SK-N-SH treated with all-trans-retinoic acid at 6 μM for 48 hours (cell line): Measurements from ENCODE around the gene USP6NL.

Source experiments
- ATAC-seq: fragments of 200-7000 bp; cut with Tn5 transposase; 3 replicates; pipeline ENCODE4 v1.9.1; 2020; ENCODE audit warnings: mild to moderate bottlenecking, moderate library complexity
- ARNTL ChIP-seq: fragments of 450-650 bp; formaldehyde crosslinking; IDR thresholded peaks from 2 replicates; pipeline ENCODE4 v1.5.0; 2020; ENCODE audit warnings: low read depth, mild to moderate bottlenecking, moderate library complexity, borderline replicate concordance
- BACH2 ChIP-seq: fragments of 250-450 bp; sonication (Bioruptor Pico); IDR thresholded peaks from 2 replicates; pipeline ENCODE4 v1.9.0; 2021; ENCODE audit warnings: mild to moderate bottlenecking, borderline replicate concordance
- CSDC2 ChIP-seq: fragments of 250-450 bp; sonication (Bioruptor Pico); IDR thresholded peaks from 2 replicates; pipeline ENCODE4 v1.5.0; 2020; ENCODE audit warnings: mild to moderate bottlenecking, moderate library complexity
- ESRRG ChIP-seq: fragments of 250-450 bp; sonication (Bioruptor Pico); IDR thresholded peaks from 2 replicates; pipeline ENCODE4 v1.6.1; 2021; ENCODE audit warnings: mild to moderate bottlenecking
- GLIS3 ChIP-seq: fragments of 250-450 bp; sonication (Bioruptor Pico); IDR thresholded peaks from 2 replicates; pipeline ENCODE4 v1.5.0; 2020; ENCODE audit warnings: mild to moderate bottlenecking, moderate library complexity
- ISL1 ChIP-seq: fragments of 250-450 bp; sonication (Bioruptor Pico); IDR thresholded peaks from 2 replicates; pipeline ENCODE4 v2.1.2; 2022; ENCODE audit warnings: mild to moderate bottlenecking, moderate library complexity
- OSR1 ChIP-seq: fragments of 250-450 bp; sonication (Bioruptor Pico); IDR thresholded peaks from 2 replicates; pipeline ENCODE4 v1.8.0; 2022; ENCODE audit warnings: moderate library complexity, mild to moderate bottlenecking, inconsistent platforms
- PPARA ChIP-seq: fragments of 250-450 bp; sonication (Bioruptor Pico); IDR thresholded peaks from 2 replicates; pipeline ENCODE4 v1.5.0; 2020; ENCODE audit warnings: mild to moderate bottlenecking, borderline replicate concordance
- TCF4 ChIP-seq: fragments of 250-450 bp; sonication (Bioruptor Pico); IDR thresholded peaks from 2 replicates; pipeline ENCODE4 v1.8.0; 2021; ENCODE audit warnings: mild to moderate bottlenecking, moderate library complexity, borderline replicate concordance
- TOX ChIP-seq: fragments of 250-450 bp; sonication (Bioruptor Pico); IDR thresholded peaks from 2 replicates; pipeline ENCODE4 v1.8.0; 2021; ENCODE audit warnings: mild to moderate bottlenecking, moderate library complexity, borderline replicate concordance
- ZFP3 ChIP-seq: fragments of 250-450 bp; sonication (Bioruptor Pico); IDR thresholded peaks from 2 replicates; pipeline ENCODE4 v1.5.0; 2020; ENCODE audit warnings: mild to moderate bottlenecking, moderate library complexity
- ZNF565 ChIP-seq: fragments of 450-650 bp; formaldehyde crosslinking; conservative IDR thresholded peaks from 2 replicates; pipeline ENCODE4 v1.5.0; 2020; ENCODE audit warnings: low read depth, mild to moderate bottlenecking, moderate library complexity
- ZNF70 ChIP-seq: fragments of 450-650 bp; formaldehyde crosslinking; IDR thresholded peaks from 2 replicates; pipeline ENCODE4 v1.5.0; 2020; ENCODE audit warnings: mild to moderate bottlenecking, moderate library complexity
- ZNF8 ChIP-seq: fragments of 450-650 bp; formaldehyde crosslinking; IDR thresholded peaks from 2 replicates; pipeline ENCODE4 v1.5.0; 2020; ENCODE audit warnings: mild to moderate bottlenecking, moderate library complexity
- TF ChIP-seq, protein P1 (sequence below): fragments of 250-450 bp; sonication (Bioruptor Pico); IDR thresholded peaks from 2 replicates; pipeline ENCODE4 v1.5.1; 2021; ENCODE audit warnings: mild to moderate bottlenecking, moderate library complexity
- TF ChIP-seq, protein P2 (sequence below): fragments of 250-450 bp; sonication (Bioruptor Pico); IDR thresholded peaks from 2 replicates; pipeline ENCODE4 v1.5.0; 2020; ENCODE audit warnings: mild to moderate bottlenecking, moderate library complexity
- TF ChIP-seq, protein P3 (sequence below): fragments of 250-450 bp; sonication (Bioruptor Pico); IDR thresholded peaks from 2 replicates; pipeline ENCODE4 v1.5.1; 2020; ENCODE audit warnings: low read depth, mild to moderate bottlenecking, moderate library complexity
- TF ChIP-seq, protein P4 (sequence below): fragments of 250-450 bp; sonication (Bioruptor Pico); IDR thresholded peaks from 2 replicates; pipeline ENCODE4 v1.8.0; 2021; ENCODE audit warnings: low read depth, mild to moderate bottlenecking, moderate library complexity, borderline replicate concordance

The USP6NL gene

DNA sequence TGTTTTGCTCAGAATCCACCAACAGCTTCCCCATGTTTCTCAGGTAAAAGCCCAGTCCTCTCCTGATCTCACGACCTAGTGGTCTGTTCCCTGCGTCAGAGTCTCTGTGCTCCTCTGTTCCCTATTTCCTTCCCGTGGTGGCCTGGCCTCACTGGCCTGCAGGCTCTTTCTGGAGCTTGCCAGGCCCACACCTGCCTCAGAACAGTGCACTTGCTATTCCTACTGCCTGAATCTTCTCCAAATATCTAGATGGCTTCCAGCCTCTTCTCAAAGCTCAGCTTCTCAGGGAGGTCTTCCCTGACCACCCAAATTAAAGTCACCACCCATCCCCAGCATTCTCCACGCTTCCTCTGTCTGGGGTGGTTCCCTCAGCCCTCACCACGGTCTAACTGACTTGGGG lies 165.3 kb downstream of the USP6NL start:
- no peak for TF ChIP-seq ZFP3 (CRISPR knock-in tag)
- TF ChIP-seq, protein P1, sequence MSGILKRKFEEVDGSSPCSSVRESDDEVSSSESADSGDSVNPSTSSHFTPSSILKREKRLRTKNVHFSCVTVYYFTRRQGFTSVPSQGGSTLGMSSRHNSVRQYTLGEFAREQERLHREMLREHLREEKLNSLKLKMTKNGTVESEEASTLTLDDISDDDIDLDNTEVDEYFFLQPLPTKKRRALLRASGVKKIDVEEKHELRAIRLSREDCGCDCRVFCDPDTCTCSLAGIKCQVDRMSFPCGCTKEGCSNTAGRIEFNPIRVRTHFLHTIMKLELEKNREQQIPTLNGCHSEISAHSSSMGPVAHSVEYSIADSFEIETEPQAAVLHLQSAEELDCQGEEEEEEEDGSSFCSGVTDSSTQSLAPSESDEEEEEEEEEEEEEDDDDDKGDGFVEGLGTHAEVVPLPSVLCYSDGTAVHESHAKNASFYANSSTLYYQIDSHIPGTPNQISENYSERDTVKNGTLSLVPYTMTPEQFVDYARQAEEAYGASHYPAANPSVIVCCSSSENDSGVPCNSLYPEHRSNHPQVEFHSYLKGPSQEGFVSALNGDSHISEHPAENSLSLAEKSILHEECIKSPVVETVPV (CRISPR knock-in tag) = no peak
- ATAC-seq = no peak

DNA sequence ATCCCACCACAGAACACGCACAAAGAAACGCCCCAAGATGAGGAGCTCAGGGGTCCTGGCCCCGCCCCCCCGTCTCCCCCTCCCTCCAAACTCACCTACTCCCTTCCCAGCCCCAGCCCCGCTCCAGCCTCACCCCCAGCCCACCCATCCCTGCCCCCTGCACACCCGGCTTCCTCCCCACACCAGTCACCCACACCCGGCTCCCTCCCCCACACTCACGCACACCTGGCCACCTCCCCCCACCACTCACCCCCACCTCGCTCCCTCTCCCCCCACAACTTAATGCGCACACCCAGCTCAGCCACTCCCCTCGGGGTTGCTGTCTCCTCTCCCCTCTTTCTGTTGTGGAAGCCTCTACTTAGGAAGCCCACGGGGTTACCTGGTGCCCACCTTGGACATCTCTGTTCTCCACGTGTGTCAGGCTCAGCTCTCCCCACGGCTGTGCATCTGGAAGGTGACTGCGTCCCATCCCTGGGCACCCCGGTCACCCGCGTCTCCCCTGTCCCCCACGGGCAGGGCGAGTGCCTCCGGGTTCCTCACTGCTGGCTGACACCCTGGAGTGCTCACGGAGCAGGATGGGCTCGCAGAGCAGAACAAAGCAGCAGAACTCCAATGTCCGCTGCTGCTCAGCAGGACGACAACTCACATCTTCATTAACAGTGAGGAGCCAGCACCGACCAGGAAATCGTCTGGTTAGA lies 166.8 kb downstream of the USP6NL start:
- ATAC-seq = no peak
- TF ChIP-seq CSDC2 (CRISPR knock-in tag) = no peak
- TF ChIP-seq BACH2 = no peak
- TF ChIP-seq, protein P2, sequence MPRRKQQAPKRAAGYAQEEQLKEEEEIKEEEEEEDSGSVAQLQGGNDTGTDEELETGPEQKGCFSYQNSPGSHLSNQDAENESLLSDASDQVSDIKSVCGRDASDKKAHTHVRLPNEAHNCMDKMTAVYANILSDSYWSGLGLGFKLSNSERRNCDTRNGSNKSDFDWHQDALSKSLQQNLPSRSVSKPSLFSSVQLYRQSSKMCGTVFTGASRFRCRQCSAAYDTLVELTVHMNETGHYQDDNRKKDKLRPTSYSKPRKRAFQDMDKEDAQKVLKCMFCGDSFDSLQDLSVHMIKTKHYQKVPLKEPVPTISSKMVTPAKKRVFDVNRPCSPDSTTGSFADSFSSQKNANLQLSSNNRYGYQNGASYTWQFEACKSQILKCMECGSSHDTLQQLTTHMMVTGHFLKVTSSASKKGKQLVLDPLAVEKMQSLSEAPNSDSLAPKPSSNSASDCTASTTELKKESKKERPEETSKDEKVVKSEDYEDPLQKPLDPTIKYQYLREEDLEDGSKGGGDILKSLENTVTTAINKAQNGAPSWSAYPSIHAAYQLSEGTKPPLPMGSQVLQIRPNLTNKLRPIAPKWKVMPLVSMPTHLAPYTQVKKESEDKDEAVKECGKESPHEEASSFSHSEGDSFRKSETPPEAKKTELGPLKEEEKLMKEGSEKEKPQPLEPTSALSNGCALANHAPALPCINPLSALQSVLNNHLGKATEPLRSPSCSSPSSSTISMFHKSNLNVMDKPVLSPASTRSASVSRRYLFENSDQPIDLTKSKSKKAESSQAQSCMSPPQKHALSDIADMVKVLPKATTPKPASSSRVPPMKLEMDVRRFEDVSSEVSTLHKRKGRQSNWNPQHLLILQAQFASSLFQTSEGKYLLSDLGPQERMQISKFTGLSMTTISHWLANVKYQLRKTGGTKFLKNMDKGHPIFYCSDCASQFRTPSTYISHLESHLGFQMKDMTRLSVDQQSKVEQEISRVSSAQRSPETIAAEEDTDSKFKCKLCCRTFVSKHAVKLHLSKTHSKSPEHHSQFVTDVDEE = no peak
- TF ChIP-seq ZNF565 (CRISPR knock-in tag) = no peak
- TF ChIP-seq OSR1 (CRISPR knock-in tag) = no peak
- TF ChIP-seq PPARA (CRISPR knock-in tag) = no peak

DNA sequence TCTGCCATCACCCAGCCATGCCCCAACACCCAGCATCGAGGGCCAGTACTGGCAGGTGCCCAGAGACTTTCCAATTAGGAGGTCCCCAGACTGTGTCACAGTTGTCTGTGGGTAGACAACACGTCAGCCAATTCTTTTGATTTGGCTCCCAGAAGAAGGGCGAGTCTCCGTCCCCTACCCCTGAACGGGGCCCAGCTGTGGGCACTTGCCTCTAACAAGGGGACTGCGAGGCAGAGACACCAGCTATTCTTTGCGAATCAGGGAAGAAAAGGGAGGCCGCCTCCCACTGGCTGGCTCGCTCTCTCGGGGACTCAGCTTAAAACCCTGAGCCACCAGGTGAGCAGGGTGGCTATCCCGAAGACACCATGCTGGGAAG lies 167.3 kb downstream of the USP6NL start:
- TF ChIP-seq, protein P3, sequence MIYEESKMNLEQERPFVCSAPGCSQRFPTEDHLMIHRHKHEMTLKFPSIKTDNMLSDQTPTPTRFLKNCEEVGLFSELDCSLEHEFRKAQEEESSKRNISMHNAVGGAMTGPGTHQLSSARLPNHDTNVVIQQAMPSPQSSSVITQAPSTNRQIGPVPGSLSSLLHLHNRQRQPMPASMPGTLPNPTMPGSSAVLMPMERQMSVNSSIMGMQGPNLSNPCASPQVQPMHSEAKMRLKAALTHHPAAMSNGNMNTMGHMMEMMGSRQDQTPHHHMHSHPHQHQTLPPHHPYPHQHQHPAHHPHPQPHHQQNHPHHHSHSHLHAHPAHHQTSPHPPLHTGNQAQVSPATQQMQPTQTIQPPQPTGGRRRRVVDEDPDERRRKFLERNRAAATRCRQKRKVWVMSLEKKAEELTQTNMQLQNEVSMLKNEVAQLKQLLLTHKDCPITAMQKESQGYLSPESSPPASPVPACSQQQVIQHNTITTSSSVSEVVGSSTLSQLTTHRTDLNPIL (CRISPR knock-in tag) = no peak
- TF ChIP-seq TCF4 = no peak
- TF ChIP-seq, protein P2 = no peak
- TF ChIP-seq, protein P4, sequence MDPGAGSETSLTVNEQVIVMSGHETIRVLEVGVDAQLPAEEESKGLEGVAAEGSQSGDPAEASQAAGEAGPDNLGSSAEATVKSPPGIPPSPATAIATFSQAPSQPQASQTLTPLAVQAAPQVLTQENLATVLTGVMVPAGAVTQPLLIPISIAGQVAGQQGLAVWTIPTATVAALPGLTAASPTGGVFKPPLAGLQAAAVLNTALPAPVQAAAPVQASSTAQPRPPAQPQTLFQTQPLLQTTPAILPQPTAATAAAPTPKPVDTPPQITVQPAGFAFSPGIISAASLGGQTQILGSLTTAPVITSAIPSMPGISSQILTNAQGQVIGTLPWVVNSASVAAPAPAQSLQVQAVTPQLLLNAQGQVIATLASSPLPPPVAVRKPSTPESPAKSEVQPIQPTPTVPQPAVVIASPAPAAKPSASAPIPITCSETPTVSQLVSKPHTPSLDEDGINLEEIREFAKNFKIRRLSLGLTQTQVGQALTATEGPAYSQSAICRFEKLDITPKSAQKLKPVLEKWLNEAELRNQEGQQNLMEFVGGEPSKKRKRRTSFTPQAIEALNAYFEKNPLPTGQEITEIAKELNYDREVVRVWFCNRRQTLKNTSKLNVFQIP (CRISPR knock-in tag) = no peak
- TF ChIP-seq GLIS3 (CRISPR knock-in tag) = no peak
- no peak for TF ChIP-seq ZFP3 (CRISPR knock-in tag)
- TF ChIP-seq ZNF70 (CRISPR knock-in tag) = no peak
- TF ChIP-seq ESRRG (CRISPR knock-in tag) = no peak
- no peak for TF ChIP-seq BACH2
- ATAC-seq = no peak

DNA sequence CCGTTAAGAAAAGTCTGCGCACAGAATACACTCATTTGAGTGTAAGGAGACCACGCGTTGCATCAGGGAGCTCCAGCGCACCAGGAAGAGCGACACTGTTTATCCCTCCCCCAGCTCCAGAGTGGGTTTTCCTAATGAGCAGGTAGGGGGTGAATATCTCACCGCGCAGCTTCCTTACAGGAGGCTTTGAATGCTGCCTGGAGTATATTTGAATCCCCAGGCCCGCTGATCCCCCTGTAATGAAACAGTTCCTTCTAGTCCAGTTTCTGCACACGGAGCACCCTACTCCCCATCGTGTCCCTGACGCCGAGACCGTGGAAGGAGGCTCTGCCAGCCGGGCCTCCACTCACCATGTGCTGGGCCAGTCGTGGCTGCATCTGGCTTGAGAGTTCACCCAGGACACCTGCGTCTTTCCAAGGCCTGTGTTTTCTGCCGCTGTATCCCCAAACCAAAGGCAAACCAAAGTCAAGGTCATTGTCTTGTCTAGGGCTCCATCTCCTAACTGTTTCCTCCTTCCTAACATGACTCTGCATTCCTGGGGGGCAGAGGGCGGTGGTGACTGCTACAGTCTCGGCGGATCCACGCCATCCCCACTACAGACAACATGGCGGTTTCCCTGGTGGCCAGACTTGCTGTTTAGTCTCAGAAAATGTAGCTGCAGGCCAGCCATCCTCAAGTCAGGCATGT lies 167.8 kb downstream of the USP6NL start:
- ATAC-seq = no peak
- TF ChIP-seq, protein P4 (CRISPR knock-in tag) = no peak
- TF ChIP-seq ZNF70 (CRISPR knock-in tag) (no peak), ESRRG (CRISPR knock-in tag) (no peak), ISL1 (CRISPR knock-in tag) (no peak), TCF4 (no peak), ARNTL (CRISPR knock-in tag) (no peak), CSDC2 (CRISPR knock-in tag) (no peak), ZNF8 (no peak), GLIS3 (CRISPR knock-in tag) (no peak), BACH2 (no peak), TOX (no peak)
- TF ChIP-seq, protein P1 (CRISPR knock-in tag) = no peak
